Urinary bladder (tissue), 4 donors: ENCODE measurements around the gene C21orf91. TPM values are rescaled to one million over a fixed set of nuclear protein-coding genes. Genes with fewer than 3 reads are reported as not detected.
A peak's percentile ranks its signal among the peaks of the same experiment; 100 is the strongest.

Experiments
- DNase-seq: peaks from one replicate; pipeline ENCODE4 v3.0.0-alpha.2; 2015; ENCODE audit errors: extremely low spot score
- H3K27ac ChIP-seq: one replicate; pipeline ENCODE4 v1.5.1; 2013; ENCODE audit warnings: low read depth, mild to moderate bottlenecking, moderate library complexity
- H3K36me3 ChIP-seq: one replicate; pipeline ENCODE4 v1.6.1; 2013; ENCODE audit warnings: mild to moderate bottlenecking, moderate library complexity; ENCODE audit not compliant: insufficient read depth
- H3K4me1 ChIP-seq: one replicate; pipeline ENCODE4 v1.6.1; 2013; ENCODE audit warnings: mild to moderate bottlenecking, moderate library complexity; ENCODE audit not compliant: insufficient read depth
- H3K4me3 ChIP-seq: one replicate; pipeline ENCODE4 v1.5.1; 2013; ENCODE audit warnings: low read depth, low read length
- WGBS: extraction: QIAGEN DNeasy Blood & Tissue Kit; methylation state at CpG from one replicate; pipeline ENCODE4 v1.1.7; 2013; 5-methylcytosine and 5-hydroxymethylcytosine counted together
- polyA plus RNA-seq: library from polyadenylated mRNA; stranded (reverse); fragments of 200-250 nt; gene quantifications from one replicate; pipeline ENCODE4 v1.2.3, GENCODE V29; 2013
- total RNA-seq: library from RNA; depleted of rRNA; stranded (reverse); fragments of >200 nt; gene quantifications from one replicate; pipeline ENCODE4 v1.2.3, GENCODE V29; 2014
- donor health status: healthy with polysubstance abuse.
- donor health status: healthy.

C21orf91 gene
- total RNA-seq (24.5 TPM), polyA plus RNA-seq (6.3 TPM)

DNA sequence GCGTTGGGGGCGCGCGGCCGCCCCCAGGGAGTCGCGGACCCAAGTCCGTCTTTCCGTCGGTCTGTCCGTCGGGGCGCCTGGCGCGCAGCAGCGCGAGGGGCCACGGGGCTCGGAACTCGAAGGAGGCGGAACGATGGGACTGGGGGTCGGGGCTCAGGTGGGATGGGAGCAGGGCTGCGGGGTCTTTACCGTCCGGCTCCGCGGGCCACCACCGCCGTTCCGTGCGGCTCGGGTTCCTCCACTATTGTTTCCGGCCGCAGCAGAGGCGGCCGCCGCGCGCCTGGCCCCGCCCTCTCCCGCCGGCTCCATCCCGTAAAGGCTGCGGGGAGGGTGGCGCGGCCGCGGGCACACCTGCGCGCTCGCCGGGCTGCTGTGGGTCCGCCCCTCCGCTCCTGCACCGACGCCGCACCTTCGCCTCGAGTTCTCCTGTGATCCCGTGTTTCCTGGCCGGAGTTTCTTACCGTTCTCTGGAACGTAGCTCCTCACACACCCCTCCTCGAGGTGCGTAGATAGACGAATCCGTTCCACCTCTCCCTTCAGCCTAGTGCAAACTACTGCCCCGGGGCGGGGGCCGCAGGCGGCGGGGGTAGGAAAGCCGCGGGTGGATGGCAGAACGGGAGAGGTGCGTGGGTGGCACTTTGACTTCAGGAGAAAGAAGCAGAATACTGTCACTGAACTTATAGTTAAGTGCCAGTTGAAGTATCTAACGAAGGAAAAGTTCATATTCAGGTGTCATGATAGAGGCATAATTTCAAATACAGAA, at the start of gene C21orf91:
TSS of gene C21orf91 (minus strand) at position 243 of the 763 bp plus-strand sequence. CDS start 1,038 bp downstream, outside the sequence.
- Histone ChIP-seq H3K27ac (peak within 1 kb of the TSS; percentile 93), H3K4me1 (peaks cover 2% of the 10 kb centered on the region), H3K36me3 (peaks cover 5% of the 10 kb centered on the region), H3K4me3 (peak within 1 kb of the TSS; percentile 85)
- under 1% methylated on average over 78 of the region's 78 CpGs for WGBS
- DNase-seq = peak; percentile 82

DNA sequence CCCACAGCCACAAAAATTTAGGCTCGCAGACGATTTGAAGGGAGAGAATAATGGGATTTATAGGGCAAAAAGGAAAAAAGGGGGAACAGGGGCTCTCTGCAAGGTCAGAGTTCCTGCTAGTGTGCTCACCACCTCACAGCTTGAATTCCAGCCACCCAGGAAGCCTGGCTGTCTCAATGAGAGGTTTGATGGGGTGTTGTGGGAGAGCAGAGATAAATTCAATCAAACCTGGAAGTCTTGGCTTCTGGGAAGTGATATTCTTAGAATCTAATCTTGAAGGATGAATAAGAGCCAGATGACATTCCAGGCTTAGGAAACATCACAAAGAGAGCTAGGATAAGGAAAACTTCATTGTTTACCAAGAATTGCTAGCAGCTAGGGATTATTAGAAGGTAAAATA, 47.4 kb upstream of the C21orf91 start:
- no peaks in the 10 kb centered on the region for H3K36me3 ChIP-seq
- H3K27ac ChIP-seq = no peak overlapping the region
- no peak for DNase-seq
- 85% methylated on average over 2 of the region's 2 CpGs for WGBS
- no peaks in the 10 kb centered on the region for H3K4me1 ChIP-seq
- no peak overlapping the region for H3K4me3 ChIP-seq

GRCh38 chr21:17859661-17860060, 40.5 kb upstream of the C21orf91 start:
- Histone ChIP-seq H3K4me1 (no peaks in the 10 kb centered on the region), H3K27ac (no peak overlapping the region), H3K4me3 (no peak overlapping the region), H3K36me3 (no peaks in the 10 kb centered on the region)
- WGBS = 86% methylated on average over 1 of the region's 1 CpG
- no peak for DNase-seq

- 79% methylated on average over 2 of the region's 2 CpGs for WGBS
- no peak for DNase-seq
- Histone ChIP-seq H3K4me1 (no peaks in the 10 kb centered on the region), H3K36me3 (no peaks in the 10 kb centered on the region), H3K4me3 (no peak overlapping the region), H3K27ac (no peak overlapping the region)
Observed at GRCh38 chr21:17858747-17859146, 39.6 kb upstream of the C21orf91 start.

DNA sequence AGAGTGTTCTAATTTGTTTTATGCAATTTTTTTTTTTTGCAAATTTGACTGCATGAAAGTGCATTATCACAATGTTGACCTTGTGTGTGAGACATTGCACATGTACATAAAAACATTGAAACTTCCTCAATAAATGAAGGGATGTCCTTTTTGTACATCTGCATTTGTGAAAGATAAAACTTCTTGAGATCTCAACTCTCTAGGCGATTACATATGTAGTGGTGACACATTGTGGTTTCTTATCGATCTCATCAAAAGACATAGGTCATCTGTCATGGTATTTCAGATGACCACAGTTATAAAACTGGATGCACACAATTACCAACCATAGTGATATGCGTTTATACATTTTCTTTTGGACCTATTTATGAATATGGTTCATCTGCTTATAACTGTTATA, 35.6 kb upstream of the C21orf91 start:
- H3K27ac ChIP-seq = no peak overlapping the region
- no peaks in the 10 kb centered on the region for H3K36me3 ChIP-seq
- no peak overlapping the region for H3K4me3 ChIP-seq
- WGBS = 86% methylated on average over 3 of the region's 3 CpGs
- H3K4me1 ChIP-seq = no peaks in the 10 kb centered on the region
- DNase-seq = no peak

GRCh38 chr21:17853393-17854275, 34.5 kb upstream of the C21orf91 start:
- Histone ChIP-seq H3K27ac (no peak overlapping the region), H3K4me1 (no peaks in the 10 kb centered on the region), H3K4me3 (no peak overlapping the region), H3K36me3 (no peaks in the 10 kb centered on the region)
- WGBS = 72% methylated on average over 9 of the region's 9 CpGs
- no peak for DNase-seq

DNA sequence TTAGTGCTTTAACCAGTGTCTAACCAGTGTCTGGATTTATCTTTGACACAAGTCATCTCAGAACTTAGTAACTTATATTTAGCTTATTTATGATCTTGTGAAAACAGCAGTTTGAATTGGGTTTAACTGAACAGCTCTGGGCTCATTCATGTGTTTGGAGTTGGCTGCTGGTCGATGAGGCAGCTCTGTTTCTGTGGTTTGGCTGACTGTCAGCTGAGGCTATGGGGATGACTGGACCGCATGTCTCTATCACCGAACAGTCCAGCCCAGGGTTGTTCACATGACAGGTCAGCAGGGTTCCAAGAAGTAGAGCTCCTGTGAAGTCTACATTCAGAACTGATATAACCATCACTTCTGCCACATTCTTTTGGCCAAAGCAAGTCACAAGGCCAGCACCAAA, 29.1 kb upstream of the C21orf91 start:
- Histone ChIP-seq H3K36me3 (no peaks in the 10 kb centered on the region), H3K27ac (no peak overlapping the region), H3K4me3 (no peak overlapping the region), H3K4me1 (no peaks in the 10 kb centered on the region)
- no peak for DNase-seq
- WGBS = 22% methylated on average over 3 of the region's 3 CpGs

DNA sequence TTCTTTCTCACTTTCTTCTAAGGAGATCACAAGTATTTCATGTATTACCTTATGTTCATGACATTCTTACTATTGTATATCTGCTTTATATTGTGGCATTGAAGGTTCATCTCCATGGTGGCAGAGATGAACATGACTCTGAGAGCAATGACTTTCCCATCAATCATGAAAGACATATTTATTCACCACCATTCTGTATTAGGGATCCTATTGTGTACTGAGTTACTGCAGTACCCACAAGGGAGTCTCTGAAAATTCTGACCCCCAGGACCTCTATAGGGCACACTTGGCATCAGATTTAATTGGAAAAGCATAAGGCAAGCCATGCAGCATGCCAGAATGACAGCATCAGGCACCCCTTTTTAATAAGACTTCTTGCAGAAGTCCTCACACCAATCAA, 21.9 kb upstream of the C21orf91 start:
- DNase-seq = no peak
- H3K27ac ChIP-seq = no peak overlapping the region
- H3K4me1 ChIP-seq = no peaks in the 10 kb centered on the region
- H3K36me3 ChIP-seq = no peaks in the 10 kb centered on the region
- H3K4me3 ChIP-seq = no peak overlapping the region

DNA sequence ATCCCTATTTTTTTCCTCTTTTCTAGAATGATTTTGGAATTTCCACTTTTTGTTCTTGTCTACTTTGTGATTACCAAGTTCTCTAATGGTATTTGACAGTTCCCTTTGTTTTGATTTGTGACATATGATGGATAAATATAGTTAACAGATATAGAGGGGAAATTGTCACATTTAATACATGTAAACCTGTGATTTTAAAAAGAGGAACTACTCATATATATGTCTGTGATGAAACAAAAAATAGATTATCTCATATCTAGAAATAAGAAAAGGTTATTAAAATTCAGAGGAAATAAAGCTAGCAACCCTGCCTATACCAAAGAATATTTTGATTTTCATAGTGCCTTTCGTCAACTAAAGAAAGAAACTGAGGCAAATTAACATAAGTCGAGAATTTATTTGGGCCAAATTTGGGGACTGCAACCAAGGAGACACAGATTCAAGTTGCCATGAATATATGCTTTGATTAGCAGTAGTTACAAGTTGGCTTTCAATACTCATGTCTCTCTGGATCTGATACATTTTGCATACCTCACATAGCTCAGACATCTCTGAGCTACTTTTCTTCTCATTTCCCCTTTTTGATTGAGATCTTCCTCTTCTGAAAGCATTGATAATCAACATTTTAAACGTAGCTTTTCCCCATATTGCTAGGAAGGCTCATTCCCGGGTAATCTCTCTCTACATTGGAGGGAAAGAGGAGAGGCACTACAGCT, 15.6 kb upstream of the C21orf91 start:
- Histone ChIP-seq H3K27ac (no peak overlapping the region), H3K36me3 (no peaks in the 10 kb centered on the region), H3K4me3 (no peak overlapping the region), H3K4me1 (no peaks in the 10 kb centered on the region)
- WGBS = 75% methylated on average over 4 of the region's 4 CpGs
- DNase-seq = no peak

DNA sequence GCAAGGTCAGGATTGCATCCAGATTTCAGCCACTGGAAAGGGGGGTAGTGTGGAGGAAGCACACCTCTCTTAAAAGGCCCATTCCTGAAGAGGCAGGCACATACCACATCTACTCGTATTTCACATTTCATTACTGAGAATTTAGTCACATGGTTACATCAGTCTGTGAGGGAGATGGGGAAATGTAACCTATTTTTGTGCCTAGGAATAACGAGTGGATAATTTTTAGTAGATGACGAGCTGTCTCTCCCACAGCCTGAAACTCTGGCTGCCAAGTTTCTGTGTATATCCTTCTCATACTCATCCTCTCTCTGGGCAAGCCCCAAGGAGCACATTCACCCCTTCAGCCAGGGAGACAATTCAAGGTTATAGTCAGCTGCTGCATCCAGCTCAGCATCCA, 10.3 kb upstream of the C21orf91 start:
- WGBS = 68% methylated on average over 3 of the region's 3 CpGs
- no peaks in the 10 kb centered on the region for H3K4me1 ChIP-seq
- no peak overlapping the region for H3K4me3 ChIP-seq
- no peaks in the 10 kb centered on the region for H3K36me3 ChIP-seq
- no peak for DNase-seq
- H3K27ac ChIP-seq = no peak overlapping the region

DNA sequence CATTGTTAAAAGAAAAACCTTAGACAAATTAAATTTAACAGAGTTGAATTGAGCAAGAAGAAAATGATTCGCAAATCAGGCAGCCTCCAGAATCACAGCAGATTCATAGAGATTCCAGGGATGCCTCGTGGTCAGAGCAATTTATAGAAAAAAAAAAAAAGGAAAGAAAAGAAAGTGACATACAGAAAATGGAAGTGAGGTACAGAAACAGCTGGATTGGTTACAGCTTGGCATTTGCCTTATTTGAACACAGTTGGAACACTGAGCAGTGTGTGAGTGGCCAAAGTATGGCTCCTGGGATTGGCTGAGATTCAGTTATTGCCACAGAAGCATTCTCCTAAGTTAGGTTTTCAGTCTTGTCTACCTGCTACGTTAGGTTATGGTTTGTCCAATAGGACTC, 9.1 kb upstream of the C21orf91 start:
- H3K27ac ChIP-seq = no peak overlapping the region
- WGBS = 53% methylated on average over 3 of the region's 3 CpGs
- H3K4me1 ChIP-seq = no peaks in the 10 kb centered on the region
- H3K4me3 ChIP-seq = no peak overlapping the region
- DNase-seq = no peak
- no peaks in the 10 kb centered on the region for H3K36me3 ChIP-seq

DNA sequence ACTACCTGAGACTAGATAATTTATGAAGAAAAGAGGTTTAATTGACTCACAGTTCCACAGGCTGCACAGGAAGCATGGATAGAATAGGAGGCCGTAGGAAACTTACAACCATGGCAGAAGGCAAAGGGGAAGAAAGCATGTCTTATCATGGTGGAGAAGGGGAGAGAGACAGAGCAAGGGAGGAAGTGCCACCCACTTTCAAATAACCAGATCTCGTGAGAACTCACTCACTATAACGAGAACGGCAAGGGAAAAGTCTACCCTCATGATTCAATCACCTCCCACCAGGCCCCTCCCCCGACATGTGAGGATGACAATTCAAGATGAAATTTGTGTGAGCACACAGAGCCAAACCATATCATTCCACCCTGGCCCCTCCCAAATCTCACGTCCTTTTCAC, 4.7 kb upstream of the C21orf91 start:
- no peak for DNase-seq
- 67% methylated on average over 6 of the region's 6 CpGs for WGBS
- Histone ChIP-seq H3K4me3 (no peak overlapping the region), H3K4me1 (no peaks in the 10 kb centered on the region), H3K27ac (no peak overlapping the region), H3K36me3 (no peaks in the 10 kb centered on the region)

DNA sequence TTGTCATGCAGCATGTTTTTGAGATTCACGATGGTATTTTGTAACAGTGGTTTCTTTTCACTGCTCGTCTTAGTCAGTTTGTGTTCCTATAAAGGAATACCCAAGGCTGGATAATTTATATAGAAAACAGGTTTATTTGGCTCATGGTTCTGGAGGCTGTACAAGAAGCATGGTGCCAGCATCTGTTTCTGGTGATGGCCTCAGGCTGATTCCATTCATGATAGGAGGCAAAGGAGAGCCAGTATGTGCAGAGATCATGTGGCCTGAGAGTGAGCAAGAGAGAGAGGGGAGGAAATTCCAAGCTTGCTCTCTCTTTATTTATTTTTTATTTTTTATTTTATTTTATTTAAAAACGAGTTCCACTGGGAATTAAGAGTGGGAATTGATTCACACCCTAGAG, 2.0 kb upstream of the C21orf91 start:
- no peak overlapping the region for H3K4me3 ChIP-seq
- no peak overlapping the region for H3K27ac ChIP-seq
- WGBS = 86% methylated on average over 3 of the region's 3 CpGs
- H3K4me1 ChIP-seq = peaks cover 2% of the 10 kb centered on the region
- H3K36me3 ChIP-seq = no peaks in the 10 kb centered on the region
- DNase-seq = no peak
